Neural cell (in vitro differentiated cells): ENCODE results near the gene VWA3B. TPM values are rescaled to one million over a fixed set of nuclear protein-coding genes. Genes with fewer than 3 reads are reported as not detected.

Experiments used
- H2AFZ ChIP-seq: fragments of 200-600, 300-800 bp; sonication (generic), shearing (Covaris generic); 2 replicates; pipeline ENCODE4 v1.6.0; 2014; ENCODE audit warnings: low read depth, mild to moderate bottlenecking, antibody characterized with exemption, low read length, moderate library complexity
- H3F3A ChIP-seq: fragments of 200-600 bp; shearing (Covaris generic); 2 replicates; pipeline ENCODE4 v1.6.1; 2016; ENCODE audit warnings: mild to moderate bottlenecking, moderate library complexity, mixed read lengths, antibody characterized with exemption, low read length; ENCODE audit not compliant: insufficient read depth, poor library complexity, severe bottlenecking
- H3K27ac ChIP-seq: fragments of 200-600, 300-800 bp; sonication (generic), shearing (Covaris generic); 2 replicates; pipeline ENCODE4 v1.5.1; 2014; ENCODE audit warnings: mild to moderate bottlenecking, low read length, moderate library complexity
- H3K27me3 ChIP-seq: fragments of 300-800, 200-600 bp; sonication (generic), shearing (Covaris generic); 2 replicates; pipeline ENCODE4 v1.6.0; 2014; ENCODE audit warnings: mild to moderate bottlenecking, low read depth, low read length, moderate library complexity; ENCODE audit not compliant: insufficient read depth
- H3K36me3 ChIP-seq: fragments of 300-800, 200-600 bp; sonication (generic), shearing (Covaris generic); 2 replicates; pipeline ENCODE4 v1.5.1; 2014; ENCODE audit warnings: mild to moderate bottlenecking, antibody characterized with exemption, low read length, moderate library complexity; ENCODE audit not compliant: insufficient read depth
- H3K4me2 ChIP-seq: fragments of 300-800, 200-600 bp; sonication (generic), shearing (Covaris generic); 2 replicates; pipeline ENCODE4 v1.6.0; 2014; ENCODE audit warnings: mild to moderate bottlenecking, low read length
- H3K4me3 ChIP-seq: fragments of 300-800, 200-600 bp; sonication (generic), shearing (Covaris generic); 2 replicates; pipeline ENCODE4 v1.5.1; 2014; ENCODE audit warnings: mild to moderate bottlenecking, low read length, moderate library complexity
- H3K79me2 ChIP-seq: fragments of 200-600 bp; shearing (Covaris generic); replicated peaks from 2 replicates; pipeline ENCODE4 v1.6.0; 2014; ENCODE audit warnings: mild to moderate bottlenecking, low read length, moderate library complexity; ENCODE audit not compliant: insufficient read depth
- H3K9ac ChIP-seq: fragments of 300-800, 200-600 bp; sonication (generic), shearing (Covaris generic); 2 replicates; pipeline ENCODE4 v1.6.1; 2016; ENCODE audit warnings: mild to moderate bottlenecking, low read length, mixed read lengths
- H3K9me2 ChIP-seq: fragments of 200-600 bp; shearing (Covaris generic); 2 replicates; pipeline ENCODE4 v1.6.1; 2016; ENCODE audit warnings: mild to moderate bottlenecking, low read length, mixed read lengths; ENCODE audit not compliant: insufficient read depth
- H3K9me3 ChIP-seq: fragments of 200-600, 300-800 bp; sonication (generic), shearing (Covaris generic); 2 replicates; pipeline ENCODE4 v1.6.1; 2016; ENCODE audit warnings: mild to moderate bottlenecking, mixed run types, low read length, moderate library complexity, mixed read lengths
- H4K20me1 ChIP-seq: fragments of 200-600 bp; shearing (Covaris generic); 2 replicates; pipeline ENCODE4 v1.6.1; 2016; ENCODE audit warnings: mild to moderate bottlenecking, mixed run types; ENCODE audit not compliant: insufficient read depth
- EP300 ChIP-seq: fragments of 450-650 bp; conservative IDR thresholded peaks from 2 replicates; pipeline ENCODE4 v1.6.1; 2014; ENCODE audit warnings: antibody characterized with exemption, mild to moderate bottlenecking, moderate library complexity; ENCODE audit not compliant: poor library complexity, severe bottlenecking
- EZH2 ChIP-seq: fragments of 200-600, 300-800 bp; shearing (Covaris generic), sonication (generic); IDR thresholded peaks from 2 replicates; pipeline ENCODE4 v1.6.1; 2014; ENCODE audit warnings: antibody characterized with exemption, low read length, borderline replicate concordance, mild to moderate bottlenecking; ENCODE audit not compliant: insufficient read depth, poor library complexity, severe bottlenecking
- MXI1 ChIP-seq: fragments of 450-650 bp; conservative IDR thresholded peaks from 2 replicates; pipeline ENCODE4 v1.6.1; 2014; ENCODE audit warnings: antibody characterized with exemption, mild to moderate bottlenecking; ENCODE audit not compliant: poor library complexity, severe bottlenecking
- POLR2AphosphoS5 ChIP-seq: IDR thresholded peaks from 2 replicates; pipeline ENCODE4 v1.6.1; 2012
- RAD21 ChIP-seq: fragments of 450-650 bp; conservative IDR thresholded peaks from 2 replicates; pipeline ENCODE4 v1.6.1; 2014; ENCODE audit warnings: antibody characterized with exemption, mild to moderate bottlenecking, moderate library complexity
- SMC3 ChIP-seq: fragments of 450-650 bp; conservative IDR thresholded peaks from 2 replicates; pipeline ENCODE4 v1.6.1; 2014; ENCODE audit warnings: antibody characterized with exemption, mild to moderate bottlenecking, moderate library complexity; ENCODE audit not compliant: poor library complexity
- TAF1 ChIP-seq: IDR thresholded peaks from 2 replicates; pipeline ENCODE4 v1.6.1; 2012; ENCODE audit warnings: low read depth
- polyA plus RNA-seq: library from polyadenylated mRNA; depleted of rRNA; stranded (reverse); fragments of >200 nt; gene quantifications from 2 replicates; pipeline ENCODE4 v1.2.3, GENCODE V29; 2014
- TF ChIP-seq, protein P1 (sequence below): IDR thresholded peaks from 2 replicates; pipeline ENCODE4 v1.6.1; 2012; ENCODE audit warnings: borderline replicate concordance
- TF ChIP-seq, protein P2 (sequence below): fragments of 450-650 bp; IDR thresholded peaks from 2 replicates; pipeline ENCODE4 v1.5.1; 2014; ENCODE audit warnings: antibody characterized with exemption, mild to moderate bottlenecking, moderate library complexity; ENCODE audit not compliant: poor library complexity, severe bottlenecking

VWA3B gene
- polyA plus RNA-seq, 1 donor from 2014 or later: not detected

DNA sequence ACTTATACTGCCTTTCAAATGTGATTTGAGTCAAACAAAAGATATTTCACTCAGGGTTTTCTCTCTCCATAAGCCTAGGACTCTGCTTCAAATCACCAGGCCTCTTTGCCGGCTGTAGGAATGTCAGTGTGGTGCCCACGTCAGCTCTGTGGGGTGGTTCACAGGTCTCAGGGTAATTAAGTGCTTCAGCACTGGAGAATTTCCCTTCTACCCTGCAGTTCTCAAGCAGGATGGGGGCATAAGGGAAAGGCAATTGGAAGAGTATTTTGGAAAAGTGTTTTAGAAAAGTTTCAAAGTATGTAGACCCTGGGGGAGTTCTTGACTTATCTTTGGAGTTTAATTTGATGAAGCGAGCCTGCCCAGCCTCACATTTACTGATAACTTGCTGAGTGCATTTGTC lies 268.9 kb downstream of the VWA3B start:
- Histone ChIP-seq H3K27ac (no peak overlapping the region), H3K4me2 (no peak overlapping the region), H3K9me2 (no peaks in the 10 kb centered on the region), H3K4me3 (no peak overlapping the region), H3K79me2 (no peaks in the 10 kb centered on the region), H3K36me3 (no peaks in the 10 kb centered on the region), H2AFZ (no peak overlapping the region), H3K9ac (no peak overlapping the region), H3K9me3 (no peaks in the 10 kb centered on the region), H3K27me3 (no peaks in the 10 kb centered on the region), H3F3A (no peaks in the 10 kb centered on the region), H4K20me1 (no peaks in the 10 kb centered on the region)
- no peak for TF ChIP-seq EP300
- TF ChIP-seq, protein P1, sequence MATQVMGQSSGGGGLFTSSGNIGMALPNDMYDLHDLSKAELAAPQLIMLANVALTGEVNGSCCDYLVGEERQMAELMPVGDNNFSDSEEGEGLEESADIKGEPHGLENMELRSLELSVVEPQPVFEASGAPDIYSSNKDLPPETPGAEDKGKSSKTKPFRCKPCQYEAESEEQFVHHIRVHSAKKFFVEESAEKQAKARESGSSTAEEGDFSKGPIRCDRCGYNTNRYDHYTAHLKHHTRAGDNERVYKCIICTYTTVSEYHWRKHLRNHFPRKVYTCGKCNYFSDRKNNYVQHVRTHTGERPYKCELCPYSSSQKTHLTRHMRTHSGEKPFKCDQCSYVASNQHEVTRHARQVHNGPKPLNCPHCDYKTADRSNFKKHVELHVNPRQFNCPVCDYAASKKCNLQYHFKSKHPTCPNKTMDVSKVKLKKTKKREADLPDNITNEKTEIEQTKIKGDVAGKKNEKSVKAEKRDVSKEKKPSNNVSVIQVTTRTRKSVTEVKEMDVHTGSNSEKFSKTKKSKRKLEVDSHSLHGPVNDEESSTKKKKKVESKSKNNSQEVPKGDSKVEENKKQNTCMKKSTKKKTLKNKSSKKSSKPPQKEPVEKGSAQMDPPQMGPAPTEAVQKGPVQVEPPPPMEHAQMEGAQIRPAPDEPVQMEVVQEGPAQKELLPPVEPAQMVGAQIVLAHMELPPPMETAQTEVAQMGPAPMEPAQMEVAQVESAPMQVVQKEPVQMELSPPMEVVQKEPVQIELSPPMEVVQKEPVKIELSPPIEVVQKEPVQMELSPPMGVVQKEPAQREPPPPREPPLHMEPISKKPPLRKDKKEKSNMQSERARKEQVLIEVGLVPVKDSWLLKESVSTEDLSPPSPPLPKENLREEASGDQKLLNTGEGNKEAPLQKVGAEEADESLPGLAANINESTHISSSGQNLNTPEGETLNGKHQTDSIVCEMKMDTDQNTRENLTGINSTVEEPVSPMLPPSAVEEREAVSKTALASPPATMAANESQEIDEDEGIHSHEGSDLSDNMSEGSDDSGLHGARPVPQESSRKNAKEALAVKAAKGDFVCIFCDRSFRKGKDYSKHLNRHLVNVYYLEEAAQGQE: no peak
- no peak for TF ChIP-seq POLR2AphosphoS5
- TF ChIP-seq EZH2: no peak
- TF ChIP-seq MXI1: no peak
- no peak for TF ChIP-seq SMC3
- TF ChIP-seq TAF1: no peak
- no peak for TF ChIP-seq RAD21
- TF ChIP-seq, protein P2, sequence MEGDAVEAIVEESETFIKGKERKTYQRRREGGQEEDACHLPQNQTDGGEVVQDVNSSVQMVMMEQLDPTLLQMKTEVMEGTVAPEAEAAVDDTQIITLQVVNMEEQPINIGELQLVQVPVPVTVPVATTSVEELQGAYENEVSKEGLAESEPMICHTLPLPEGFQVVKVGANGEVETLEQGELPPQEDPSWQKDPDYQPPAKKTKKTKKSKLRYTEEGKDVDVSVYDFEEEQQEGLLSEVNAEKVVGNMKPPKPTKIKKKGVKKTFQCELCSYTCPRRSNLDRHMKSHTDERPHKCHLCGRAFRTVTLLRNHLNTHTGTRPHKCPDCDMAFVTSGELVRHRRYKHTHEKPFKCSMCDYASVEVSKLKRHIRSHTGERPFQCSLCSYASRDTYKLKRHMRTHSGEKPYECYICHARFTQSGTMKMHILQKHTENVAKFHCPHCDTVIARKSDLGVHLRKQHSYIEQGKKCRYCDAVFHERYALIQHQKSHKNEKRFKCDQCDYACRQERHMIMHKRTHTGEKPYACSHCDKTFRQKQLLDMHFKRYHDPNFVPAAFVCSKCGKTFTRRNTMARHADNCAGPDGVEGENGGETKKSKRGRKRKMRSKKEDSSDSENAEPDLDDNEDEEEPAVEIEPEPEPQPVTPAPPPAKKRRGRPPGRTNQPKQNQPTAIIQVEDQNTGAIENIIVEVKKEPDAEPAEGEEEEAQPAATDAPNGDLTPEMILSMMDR: no peak

GRCh38 chr2:98356729-98357128 lies 269.8 kb downstream of the VWA3B start:
- Histone ChIP-seq H3K36me3 (no peaks in the 10 kb centered on the region), H3K27ac (no peak overlapping the region), H3F3A (no peaks in the 10 kb centered on the region), H3K4me2 (no peak overlapping the region), H2AFZ (no peak overlapping the region), H3K9me3 (no peaks in the 10 kb centered on the region), H3K79me2 (no peaks in the 10 kb centered on the region), H3K9ac (no peak overlapping the region), H3K27me3 (no peaks in the 10 kb centered on the region), H4K20me1 (no peaks in the 10 kb centered on the region), H3K9me2 (no peaks in the 10 kb centered on the region), H3K4me3 (no peak overlapping the region)
- TF ChIP-seq, protein P2: no peak
- no peak for TF ChIP-seq RAD21
- no peak for TF ChIP-seq EZH2
- TF ChIP-seq, protein P1: no peak
- TF ChIP-seq EP300: no peak
- no peak for TF ChIP-seq TAF1
- TF ChIP-seq POLR2AphosphoS5: no peak
- no peak for TF ChIP-seq SMC3
- TF ChIP-seq MXI1: no peak
